ENCODE measurements around the gene COX20.

The COX20 gene

GRCh38 chr1:244804841-244805240 is 30.6 kb upstream of the COX20 start:
- TF ChIP-seq CTCF (IDR thresholded peaks at IDR 0.05; ENCODE audit: insufficient read depth, low read depth, low read length, missing control alignments), result no peak
- DNase-seq (ENCODE audit: low read depth), result no peak

GRCh38 chr1:244807138-244807537 is 28.3 kb upstream of the COX20 start:
- DNase-seq (ENCODE audit: low read depth), result no peak
- H3K4me3 ChIP-seq (ENCODE audit: low read depth, low read length), result no peak overlapping the region
- no peak for TF ChIP-seq CTCF (IDR thresholded peaks at IDR 0.05; ENCODE audit: insufficient read depth, low read depth, low read length, missing control alignments)

More at GRCh38 chr1:244804841-244805240, 30.6 kb upstream of the COX20 start:
- H3K4me3 ChIP-seq (ENCODE audit: low read depth, low read length), result no peak overlapping the region

GRCh38 chr1:244810221-244810620 is 25.2 kb upstream of the COX20 start:
- no peak overlapping the region for H3K4me3 ChIP-seq (ENCODE audit: low read depth, low read length)
- no peak for TF ChIP-seq CTCF (IDR thresholded peaks at IDR 0.05; ENCODE audit: insufficient read depth, low read depth, low read length, missing control alignments)
- DNase-seq (ENCODE audit: low read depth), result no peak

- TF ChIP-seq CTCF (IDR thresholded peaks at IDR 0.05; ENCODE audit: insufficient read depth, low read depth, low read length, missing control alignments), result no peak
- DNase-seq (ENCODE audit: low read depth), result no peak
Measured at GRCh38 chr1:244813327-244813726, 22.1 kb upstream of the COX20 start.

GRCh38 chr1:244815600-244816099 is 19.8 kb upstream of the COX20 start:
- peak; percentile 44 for DNase-seq (ENCODE audit: low read depth)
- no peak for TF ChIP-seq CTCF (IDR thresholded peaks at IDR 0.05; ENCODE audit: insufficient read depth, low read depth, low read length, missing control alignments)
- H3K4me3 ChIP-seq (ENCODE audit: low read depth, low read length), result peak overlapping the region; percentile 18

More at GRCh38 chr1:244813327-244813726, 22.1 kb upstream of the COX20 start:
- H3K4me3 ChIP-seq (ENCODE audit: low read depth, low read length), result no peak overlapping the region

- no peak for DNase-seq (ENCODE audit: low read depth)
- H3K4me3 ChIP-seq (ENCODE audit: low read depth, low read length), result no peak overlapping the region
- no peak for TF ChIP-seq CTCF (IDR thresholded peaks at IDR 0.05; ENCODE audit: insufficient read depth, low read depth, low read length, missing control alignments)
Measured at GRCh38 chr1:244817415-244817894, 18.0 kb upstream of the COX20 start.

- H3K4me3 ChIP-seq (ENCODE audit: low read depth, low read length), result no peak overlapping the region
- TF ChIP-seq CTCF (IDR thresholded peaks at IDR 0.05; ENCODE audit: insufficient read depth, low read depth, low read length, missing control alignments), result no peak
- DNase-seq (ENCODE audit: low read depth), result no peak
Measured at GRCh38 chr1:244820131-244820530, 15.3 kb upstream of the COX20 start.
